HG03521 (cell line): ENCODE results near the gene CPA3.

Experiments used
- ATAC-seq: cut with Tn5 transposase; IDR thresholded peaks from one replicate; pipeline ENCODE4 v1.9.1; 2021; ENCODE audit warnings: mild to moderate bottlenecking, moderate library complexity; ENCODE audit not compliant: unreplicated experiment

CPA3 gene

GRCh38 chr3:148857316-148857715 lies 7.8 kb upstream of the CPA3 start:
- ATAC-seq = no peak

- peak; percentile 80 for ATAC-seq
These were observed 3.7 kb upstream of the CPA3 start for GRCh38 chr3:148861277-148861869.

GRCh38 chr3:148863297-148863696 lies 1.8 kb upstream of the CPA3 start:
- no peak for ATAC-seq

GRCh38 chr3:148863814-148864213 lies 1.3 kb upstream of the CPA3 start:
- no peak for ATAC-seq

DNA sequence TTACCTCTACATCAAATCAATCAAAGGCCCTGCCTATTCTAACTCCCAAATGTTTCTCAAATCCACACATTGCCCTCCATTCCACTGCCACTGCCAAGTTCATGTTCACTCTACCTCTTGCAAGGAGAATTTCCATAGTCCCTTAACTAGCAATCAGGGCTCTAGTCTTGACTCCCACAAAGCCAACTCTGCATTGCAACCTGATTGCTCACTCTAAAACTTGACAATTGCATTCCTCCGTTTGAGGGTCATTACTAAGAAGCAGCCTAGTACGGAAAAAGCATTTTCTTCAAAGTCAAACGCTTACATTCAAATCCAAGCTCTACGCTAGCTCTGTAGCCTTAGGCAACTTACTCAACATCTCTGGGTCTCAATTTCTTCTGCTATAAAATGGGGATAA lies 1.2 kb downstream of the CPA3 start:
- ATAC-seq = no peak

- ATAC-seq = no peak
These were observed 8.3 kb downstream of the CPA3 start for GRCh38 chr3:148873270-148873927.

DNA sequence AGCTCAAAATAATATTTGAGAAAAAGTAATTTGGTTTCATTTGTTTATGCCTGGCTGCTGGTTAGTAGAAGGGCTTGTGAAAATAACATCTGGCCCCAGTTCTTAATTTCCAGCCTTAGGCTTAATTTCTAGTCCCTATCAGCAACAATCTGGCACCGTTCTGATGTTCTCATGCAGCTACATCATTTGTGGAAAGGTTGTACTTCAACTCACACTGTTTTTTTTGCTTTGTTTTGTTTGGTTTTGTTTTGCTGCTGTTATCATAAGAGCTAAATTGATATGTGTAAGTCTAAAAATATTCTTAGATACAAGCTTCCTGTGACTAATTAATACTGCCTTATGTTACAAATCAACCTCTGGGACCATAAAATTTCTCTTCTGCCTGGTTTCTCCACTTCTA lies 8.9 kb downstream of the CPA3 start:
- no peak for ATAC-seq

DNA sequence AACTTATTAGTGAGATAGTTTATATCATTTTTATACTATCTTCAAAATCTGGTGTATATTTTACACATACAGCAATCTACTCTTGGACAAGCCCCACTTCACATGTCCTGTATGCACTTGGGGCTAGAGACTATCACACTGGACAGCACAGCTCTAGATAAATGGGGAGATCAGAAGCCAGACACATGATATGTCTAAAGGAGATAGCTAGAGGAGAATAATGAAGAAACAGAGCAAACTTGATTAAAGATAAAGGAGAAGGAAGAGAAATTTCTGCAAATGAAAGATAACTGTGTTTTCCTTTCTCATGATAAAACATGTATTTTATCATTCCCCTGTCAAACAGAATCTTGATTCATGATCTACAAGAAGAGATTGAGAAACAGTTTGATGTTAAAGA lies 13.0 kb downstream of the CPA3 start:
- no peak for ATAC-seq

- no peak for ATAC-seq
These were observed 14.2 kb downstream of the CPA3 start for GRCh38 chr3:148879256-148879655.

GRCh38 chr3:148880681-148881080 lies 15.6 kb downstream of the CPA3 start:
- ATAC-seq = no peak

DNA sequence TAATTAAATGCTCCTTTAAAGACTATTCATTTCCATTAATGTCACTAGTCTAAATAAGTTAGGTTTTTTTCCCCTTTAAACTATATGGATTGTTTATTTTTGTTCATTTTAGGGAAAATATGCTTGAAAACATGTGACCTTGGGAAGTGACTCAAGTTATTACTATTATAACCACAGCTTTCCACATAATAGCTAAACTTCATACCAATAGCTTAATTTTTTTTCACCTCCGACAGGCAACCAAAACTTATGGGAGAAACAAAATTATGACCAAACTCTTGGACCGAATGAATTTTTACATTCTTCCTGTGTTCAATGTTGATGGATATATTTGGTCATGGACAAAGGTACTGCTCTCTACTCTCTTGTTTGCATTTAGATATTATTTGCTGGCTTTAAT lies 16.2 kb downstream of the CPA3 start:
- no peak for ATAC-seq

GRCh38 chr3:148882288-148882687 lies 17.2 kb downstream of the CPA3 start:
- no peak for ATAC-seq

- no peak for ATAC-seq
These were observed 18.1 kb downstream of the CPA3 start for GRCh38 chr3:148883163-148883562.

GRCh38 chr3:148884261-148884660 lies 19.2 kb downstream of the CPA3 start:
- no peak for ATAC-seq

GRCh38 chr3:148889828-148890227 lies 24.7 kb downstream of the CPA3 start:
- no peak for ATAC-seq

DNA sequence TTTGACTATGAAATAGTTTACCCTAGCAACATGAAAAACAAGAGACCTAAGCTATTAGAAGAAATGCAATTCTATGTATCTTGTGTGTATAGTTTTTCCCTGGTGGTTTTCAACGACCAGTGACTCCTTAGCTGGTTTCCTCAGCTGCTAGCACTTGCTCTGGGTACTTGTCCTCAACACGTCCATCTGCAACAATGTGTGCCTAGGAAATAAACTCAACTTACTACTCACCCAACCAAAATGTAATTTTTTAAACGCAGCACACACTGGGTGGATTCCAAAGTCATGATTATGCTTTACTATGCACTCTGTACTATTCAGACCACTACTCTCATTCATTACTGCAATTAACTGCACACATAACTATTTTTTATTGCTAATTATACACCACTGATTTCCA lies 31.0 kb downstream of the CPA3 start:
- ATAC-seq = no peak

- ATAC-seq = no peak
These were observed 37.1 kb downstream of the CPA3 start for GRCh38 chr3:148901987-148902791.

DNA sequence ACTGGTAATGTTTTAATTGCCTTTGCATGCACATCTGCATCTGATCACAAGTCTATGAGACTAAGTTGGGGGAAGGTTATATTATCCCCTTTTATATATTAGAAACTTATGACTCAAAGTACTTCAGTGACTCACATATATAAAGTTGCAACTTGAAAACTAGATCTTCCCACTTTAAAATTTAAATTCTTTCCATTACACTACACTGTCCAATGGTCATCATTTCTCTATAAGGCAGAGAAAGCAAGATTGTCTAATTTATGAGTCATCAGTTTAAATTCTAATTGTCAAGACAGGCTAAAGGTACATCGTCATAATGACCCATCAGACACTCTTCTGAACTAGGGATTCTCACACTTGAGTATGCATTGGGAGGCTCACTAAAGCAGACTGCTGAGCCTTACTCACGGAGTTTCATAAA lies 37.9 kb downstream of the CPA3 start:
- ATAC-seq = no peak

- no peak for ATAC-seq
These were observed 38.8 kb downstream of the CPA3 start for GRCh38 chr3:148903941-148904340.

DNA sequence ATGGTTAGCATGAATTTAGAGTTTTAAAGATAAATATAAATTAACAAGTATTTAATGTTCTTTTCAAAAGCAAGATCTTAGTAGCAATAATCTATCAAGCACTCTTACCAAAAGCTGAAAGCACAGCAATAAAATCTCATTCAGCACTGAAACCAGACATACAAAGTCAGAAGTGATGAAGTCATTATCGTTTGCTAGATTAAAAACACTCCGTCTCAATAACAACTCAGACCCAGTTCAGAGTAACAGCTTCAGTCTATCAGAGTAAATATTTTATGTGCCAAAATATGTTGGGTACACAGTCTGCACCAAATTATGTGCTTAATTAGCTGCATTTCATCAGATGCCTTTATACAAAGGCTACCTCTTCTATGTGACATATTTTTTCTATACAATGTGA lies 41.6 kb downstream of the CPA3 start:
- ATAC-seq = no peak

DNA sequence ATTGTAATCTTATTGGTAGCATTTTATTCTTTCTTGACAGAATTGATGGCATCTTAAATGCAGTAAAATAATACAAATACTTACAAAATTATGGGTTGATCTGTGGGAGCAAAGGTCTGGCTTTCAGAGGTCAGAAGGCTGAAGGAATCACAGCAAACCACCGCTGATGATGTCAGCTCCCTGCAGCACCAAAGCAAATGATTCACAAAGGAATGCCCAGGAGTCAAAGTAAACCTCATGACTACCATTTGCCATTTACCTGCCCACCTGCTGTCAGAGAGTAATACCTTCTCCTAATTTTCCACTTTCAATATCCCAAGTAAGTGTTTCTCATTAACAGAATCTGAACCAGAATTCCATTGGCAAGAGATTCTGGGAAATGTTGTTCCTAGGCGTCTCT lies 46.1 kb downstream of the CPA3 start:
- ATAC-seq = no peak

DNA sequence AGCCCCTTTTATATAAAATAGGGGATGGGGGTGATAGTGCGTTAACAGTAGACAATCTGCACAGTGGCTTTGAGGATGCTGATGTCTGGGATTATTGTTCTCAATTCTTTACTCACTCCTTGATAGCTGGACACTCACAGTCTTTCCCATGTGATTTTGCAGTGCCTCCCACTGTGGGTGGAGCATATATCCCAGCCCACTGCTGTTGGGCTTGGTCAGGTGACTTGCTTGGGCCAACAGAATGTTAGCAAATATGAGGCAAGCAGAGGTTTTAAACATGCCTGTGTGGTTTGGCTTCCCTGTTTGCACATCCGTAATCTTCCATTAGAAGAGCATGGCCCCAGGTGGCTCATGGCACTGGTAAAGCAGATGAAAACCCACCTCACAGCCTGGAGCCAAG lies 46.5 kb downstream of the CPA3 start:
- ATAC-seq = no peak
